ENCODE data around the gene OR51T1. TPM values are rescaled to one million over a fixed set of nuclear protein-coding genes. Genes with fewer than 3 reads are reported as not detected.
"Not testable (repeated sequence)": the region's sequence is repeated elsewhere in the genome, so short reads cannot be mapped to it uniquely, and the experiment has no call there.

Gene OR51T1
- polyA plus RNA-seq: not detected

DNA sequence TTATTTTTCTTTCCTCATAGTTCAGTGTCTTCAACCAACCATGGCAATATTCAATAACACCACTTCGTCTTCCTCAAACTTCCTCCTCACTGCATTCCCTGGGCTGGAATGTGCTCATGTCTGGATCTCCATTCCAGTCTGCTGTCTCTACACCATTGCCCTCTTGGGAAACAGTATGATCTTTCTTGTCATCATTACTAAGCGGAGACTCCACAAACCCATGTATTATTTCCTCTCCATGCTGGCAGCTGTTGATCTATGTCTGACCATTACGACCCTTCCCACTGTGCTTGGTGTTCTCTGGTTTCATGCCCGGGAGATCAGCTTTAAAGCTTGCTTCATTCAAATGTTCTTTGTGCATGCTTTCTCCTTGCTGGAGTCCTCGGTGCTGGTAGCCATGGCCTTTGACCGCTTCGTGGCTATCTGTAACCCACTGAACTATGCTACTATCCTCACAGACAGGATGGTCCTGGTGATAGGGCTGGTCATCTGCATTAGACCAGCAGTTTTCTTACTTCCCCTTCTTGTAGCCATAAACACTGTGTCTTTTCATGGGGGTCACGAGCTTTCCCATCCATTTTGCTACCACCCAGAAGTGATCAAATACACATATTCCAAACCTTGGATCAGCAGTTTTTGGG lies at the start of gene OR51T1:
Gene OR51T1, plus strand, starts transcription at position 41 of the 641 bp plus-strand sequence. Its CDS starts 0 bp downstream, at position 41.
- Histone ChIP-seq H3K36me3 (ENCODE audit: control insufficient read depth in 2 of 2, insufficient read depth in 2 of 2, low read length in 1 of 2) (no peaks in the 10 kb centered on the region), H3K9me3 (ENCODE audit: control insufficient read depth in 2 of 2, insufficient read depth in 1 of 2, low read depth in 1 of 2, low read length in 1 of 2) (no peaks in the 10 kb centered on the region), H3K4me3 (ENCODE audit: low read depth in 1 of 2, low read length in 2 of 2) (no peak within 1 kb of the TSS), H3K27ac (ENCODE audit: low read depth in 2 of 2, low read length in 1 of 2) (no peak within 1 kb of the TSS), H3K4me1 (ENCODE audit: control insufficient read depth in 2 of 2, insufficient read depth in 2 of 2, low read length in 1 of 2) (no peaks in the 10 kb centered on the region), H3K27me3 (ENCODE audit: control insufficient read depth in 1 of 2, insufficient read depth in 2 of 2, low read length in 2 of 2) (no peaks in the 10 kb centered on the region)
- 75 to 78% methylated on average over 8 of the region's 8 CpGs for WGBS, 2 donors

DNA sequence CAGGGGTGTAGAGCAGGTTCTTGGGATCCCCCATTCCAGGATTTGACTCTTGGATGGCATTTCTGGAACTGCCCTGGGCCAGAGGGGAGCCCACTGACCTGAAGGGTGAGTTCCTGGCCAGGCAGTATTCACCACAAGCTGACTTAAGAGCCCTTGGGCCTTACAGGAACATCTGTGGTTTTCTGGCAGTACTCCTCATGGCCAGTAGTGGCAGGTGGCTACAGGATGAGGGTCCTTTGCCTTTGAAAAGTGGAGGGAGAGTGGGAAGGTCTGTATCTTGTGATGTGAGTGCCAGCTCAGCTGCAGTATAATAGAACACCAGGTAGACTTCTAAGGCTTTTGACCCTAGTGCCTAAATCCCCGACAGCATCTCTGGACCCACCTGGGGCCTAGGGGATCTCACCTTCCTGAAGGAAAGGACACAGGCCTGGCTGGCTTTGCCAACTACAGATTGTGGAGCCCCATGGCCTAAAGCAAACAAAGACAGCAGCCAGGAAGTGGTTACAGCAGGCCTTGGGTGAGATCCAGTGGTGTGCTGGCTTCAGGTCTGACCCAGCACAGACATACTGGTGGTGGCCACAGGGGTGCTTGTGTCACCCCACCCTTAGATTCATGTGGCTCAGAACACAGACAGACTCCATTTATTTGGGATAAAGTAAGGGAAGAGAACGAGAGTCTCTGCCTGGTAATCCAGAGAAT lies 41.7 kb upstream of the OR51T1 start:
- no peak overlapping the region for H3K27ac ChIP-seq (ENCODE audit: low read depth in 2 of 2, low read length in 1 of 2)
- no peaks in the 10 kb centered on the region for H3K27me3 ChIP-seq (ENCODE audit: control insufficient read depth in 1 of 2, insufficient read depth in 2 of 2, low read length in 2 of 2)
- H3K4me3 ChIP-seq (ENCODE audit: low read depth in 1 of 2, low read length in 2 of 2): no peak overlapping the region
- H3K36me3 ChIP-seq (ENCODE audit: control insufficient read depth in 2 of 2, insufficient read depth in 2 of 2, low read length in 1 of 2): no peaks in the 10 kb centered on the region
- WGBS, 2 donors: 83 to 92% methylated on average over 2 of the region's 2 CpGs
- H3K9me3 ChIP-seq (ENCODE audit: control insufficient read depth in 2 of 2, insufficient read depth in 1 of 2, low read depth in 1 of 2, low read length in 1 of 2): no peaks in the 10 kb centered on the region
- no peaks in the 10 kb centered on the region for H3K4me1 ChIP-seq (ENCODE audit: control insufficient read depth in 2 of 2, insufficient read depth in 2 of 2, low read length in 1 of 2)

DNA sequence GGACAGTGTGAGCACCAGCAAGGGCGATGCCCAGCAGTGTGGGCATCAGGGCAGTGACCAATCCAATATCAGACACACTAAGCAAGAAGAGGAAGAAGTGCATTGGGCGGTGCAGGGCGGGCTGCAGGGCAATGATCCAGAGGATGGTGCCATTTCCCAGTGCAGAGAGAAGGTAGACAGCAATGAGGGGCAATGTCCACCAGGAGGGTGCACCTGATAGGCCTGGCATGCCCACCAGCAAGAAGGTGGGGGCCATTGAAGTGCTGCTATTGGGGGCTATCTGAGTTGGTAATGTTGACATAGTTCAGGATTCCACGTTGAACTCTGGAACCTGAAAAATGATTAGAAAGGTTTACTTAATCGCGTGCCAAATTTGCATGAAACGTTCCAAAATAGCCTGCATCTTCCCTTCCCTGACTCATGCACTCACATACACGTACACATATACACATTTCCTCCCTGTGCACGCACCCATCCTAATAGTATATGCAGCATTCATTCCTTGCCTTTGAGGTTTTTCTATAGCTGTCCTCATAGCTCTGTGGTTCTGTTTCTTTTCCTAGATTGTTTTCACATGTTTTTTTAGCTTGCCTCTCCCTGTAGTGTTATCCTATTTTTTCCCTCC lies 32.7 kb upstream of the OR51T1 start, which contains the start of gene OR51S1:
Gene OR51S1, minus strand, starts transcription at position 301 of the 625 bp plus-strand sequence. Its CDS starts 0 bp downstream, at position 301.
- H3K27me3 ChIP-seq (ENCODE audit: control insufficient read depth in 1 of 2, insufficient read depth in 2 of 2, low read length in 2 of 2): no peaks in the 10 kb centered on the region
- H3K4me3 ChIP-seq (ENCODE audit: low read depth in 1 of 2, low read length in 2 of 2): no peak within 1 kb of the TSS
- no peak within 1 kb of the TSS for H3K27ac ChIP-seq (ENCODE audit: low read depth in 2 of 2, low read length in 1 of 2)
- H3K36me3 ChIP-seq (ENCODE audit: control insufficient read depth in 2 of 2, insufficient read depth in 2 of 2, low read length in 1 of 2): no peaks in the 10 kb centered on the region
- H3K9me3 ChIP-seq (ENCODE audit: control insufficient read depth in 2 of 2, insufficient read depth in 1 of 2, low read depth in 1 of 2, low read length in 1 of 2): no peaks in the 10 kb centered on the region
- H3K4me1 ChIP-seq (ENCODE audit: control insufficient read depth in 2 of 2, insufficient read depth in 2 of 2, low read length in 1 of 2): no peaks in the 10 kb centered on the region
- WGBS, 2 donors: 68 to 75% methylated on average over 9 of the region's 9 CpGs

DNA sequence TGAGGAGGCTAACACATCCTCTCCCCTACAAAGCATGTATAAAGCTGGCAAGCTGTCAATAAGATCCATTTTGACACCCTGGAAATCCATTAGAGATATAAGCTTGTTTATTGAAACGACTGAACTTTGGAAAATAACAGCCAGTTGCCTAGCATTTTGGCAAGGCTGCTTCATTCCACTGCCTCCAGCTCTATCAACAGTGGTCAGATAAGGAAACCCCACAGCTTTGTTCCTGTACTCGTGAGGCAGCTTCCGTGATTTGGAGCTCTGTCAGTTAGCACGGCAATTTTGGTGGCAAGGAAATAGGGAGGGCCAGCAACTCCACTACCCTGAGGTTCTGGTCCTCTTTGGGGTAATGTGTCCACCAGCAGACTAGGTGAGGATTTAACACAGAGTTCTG lies 30.7 kb upstream of the OR51T1 start:
- 11% methylated on average over 4 of the region's 4 CpGs for WGBS, 2 donors
- H3K4me3 ChIP-seq (ENCODE audit: low read depth in 1 of 2, low read length in 2 of 2): no peak overlapping the region
- no peaks in the 10 kb centered on the region for H3K9me3 ChIP-seq (ENCODE audit: control insufficient read depth in 2 of 2, insufficient read depth in 1 of 2, low read depth in 1 of 2, low read length in 1 of 2)
- no peak overlapping the region for H3K27ac ChIP-seq (ENCODE audit: low read depth in 2 of 2, low read length in 1 of 2)
- no peaks in the 10 kb centered on the region for H3K36me3 ChIP-seq (ENCODE audit: control insufficient read depth in 2 of 2, insufficient read depth in 2 of 2, low read length in 1 of 2)
- H3K27me3 ChIP-seq (ENCODE audit: control insufficient read depth in 1 of 2, insufficient read depth in 2 of 2, low read length in 2 of 2): no peaks in the 10 kb centered on the region
- no peaks in the 10 kb centered on the region for H3K4me1 ChIP-seq (ENCODE audit: control insufficient read depth in 2 of 2, insufficient read depth in 2 of 2, low read length in 1 of 2)

GRCh38 chr11:4854286-4854685 lies 27.4 kb upstream of the OR51T1 start:
- not testable (repeated sequence) for H3K27ac ChIP-seq (ENCODE audit: low read depth in 2 of 2, low read length in 1 of 2); H3K4me3 ChIP-seq (ENCODE audit: low read depth in 1 of 2, low read length in 2 of 2); H3K9me3 ChIP-seq (ENCODE audit: control insufficient read depth in 2 of 2, insufficient read depth in 1 of 2, low read depth in 1 of 2, low read length in 1 of 2); H3K36me3 ChIP-seq (ENCODE audit: control insufficient read depth in 2 of 2, insufficient read depth in 2 of 2, low read length in 1 of 2); H3K27me3 ChIP-seq (ENCODE audit: control insufficient read depth in 1 of 2, insufficient read depth in 2 of 2, low read length in 2 of 2); H3K4me1 ChIP-seq (ENCODE audit: control insufficient read depth in 2 of 2, insufficient read depth in 2 of 2, low read length in 1 of 2)
- 81 to 88% methylated on average over 7 of the region's 7 CpGs for WGBS, 2 donors

GRCh38 chr11:4862447-4863236 lies 19.1 kb upstream of the OR51T1 start:
- no peaks in the 10 kb centered on the region for H3K36me3 ChIP-seq (ENCODE audit: control insufficient read depth in 2 of 2, insufficient read depth in 2 of 2, low read length in 1 of 2)
- no peaks in the 10 kb centered on the region for H3K4me1 ChIP-seq (ENCODE audit: control insufficient read depth in 2 of 2, insufficient read depth in 2 of 2, low read length in 1 of 2)
- H3K4me3 ChIP-seq (ENCODE audit: low read depth in 1 of 2, low read length in 2 of 2): no peak overlapping the region
- no peaks in the 10 kb centered on the region for H3K27me3 ChIP-seq (ENCODE audit: control insufficient read depth in 1 of 2, insufficient read depth in 2 of 2, low read length in 2 of 2)
- H3K9me3 ChIP-seq (ENCODE audit: control insufficient read depth in 2 of 2, insufficient read depth in 1 of 2, low read depth in 1 of 2, low read length in 1 of 2): no peaks in the 10 kb centered on the region
- H3K27ac ChIP-seq (ENCODE audit: low read depth in 2 of 2, low read length in 1 of 2): no peak overlapping the region

- 74 to 80% methylated on average over 4 of the region's 4 CpGs for WGBS, 2 donors
Measured at GRCh38 chr11:4863876-4864275, 17.8 kb upstream of the OR51T1 start.

DNA sequence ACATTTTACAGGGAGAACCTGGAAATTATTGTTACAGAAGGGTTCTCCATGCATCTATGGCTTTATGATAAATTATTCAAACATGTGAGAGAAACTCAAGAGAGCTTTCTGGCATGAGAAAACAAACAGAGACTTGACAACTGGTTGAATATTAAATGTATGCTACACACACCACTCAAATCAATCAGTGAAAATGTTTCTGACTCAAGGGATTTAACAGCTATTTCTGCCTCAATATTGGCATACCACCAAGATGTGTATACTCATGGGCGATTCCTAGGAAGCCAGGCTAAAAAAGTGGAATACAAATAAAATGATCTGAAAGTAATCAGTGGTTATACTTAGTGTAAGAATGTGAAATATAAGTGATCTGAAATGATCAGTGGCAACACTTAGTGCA lies 15.8 kb upstream of the OR51T1 start:
- no peak overlapping the region for H3K27ac ChIP-seq (ENCODE audit: low read depth in 2 of 2, low read length in 1 of 2)
- H3K4me3 ChIP-seq (ENCODE audit: low read depth in 1 of 2, low read length in 2 of 2): no peak overlapping the region
- no peaks in the 10 kb centered on the region for H3K9me3 ChIP-seq (ENCODE audit: control insufficient read depth in 2 of 2, insufficient read depth in 1 of 2, low read depth in 1 of 2, low read length in 1 of 2)
- H3K36me3 ChIP-seq (ENCODE audit: control insufficient read depth in 2 of 2, insufficient read depth in 2 of 2, low read length in 1 of 2): no peaks in the 10 kb centered on the region
- H3K27me3 ChIP-seq (ENCODE audit: control insufficient read depth in 1 of 2, insufficient read depth in 2 of 2, low read length in 2 of 2): no peaks in the 10 kb centered on the region
- WGBS, 2 donors: 22 to 23% methylated on average over 1 of the region's 1 CpG
- H3K4me1 ChIP-seq (ENCODE audit: control insufficient read depth in 2 of 2, insufficient read depth in 2 of 2, low read length in 1 of 2): no peaks in the 10 kb centered on the region

More at GRCh38 chr11:4863876-4864275, 17.8 kb upstream of the OR51T1 start:
- no peaks in the 10 kb centered on the region for H3K27me3 ChIP-seq (ENCODE audit: control insufficient read depth in 1 of 2, insufficient read depth in 2 of 2, low read length in 2 of 2)
- no peak overlapping the region for H3K4me3 ChIP-seq (ENCODE audit: low read depth in 1 of 2, low read length in 2 of 2)
- no peaks in the 10 kb centered on the region for H3K4me1 ChIP-seq (ENCODE audit: control insufficient read depth in 2 of 2, insufficient read depth in 2 of 2, low read length in 1 of 2)
- no peaks in the 10 kb centered on the region for H3K36me3 ChIP-seq (ENCODE audit: control insufficient read depth in 2 of 2, insufficient read depth in 2 of 2, low read length in 1 of 2)
- no peak overlapping the region for H3K27ac ChIP-seq (ENCODE audit: low read depth in 2 of 2, low read length in 1 of 2)
- H3K9me3 ChIP-seq (ENCODE audit: control insufficient read depth in 2 of 2, insufficient read depth in 1 of 2, low read depth in 1 of 2, low read length in 1 of 2): no peaks in the 10 kb centered on the region

DNA sequence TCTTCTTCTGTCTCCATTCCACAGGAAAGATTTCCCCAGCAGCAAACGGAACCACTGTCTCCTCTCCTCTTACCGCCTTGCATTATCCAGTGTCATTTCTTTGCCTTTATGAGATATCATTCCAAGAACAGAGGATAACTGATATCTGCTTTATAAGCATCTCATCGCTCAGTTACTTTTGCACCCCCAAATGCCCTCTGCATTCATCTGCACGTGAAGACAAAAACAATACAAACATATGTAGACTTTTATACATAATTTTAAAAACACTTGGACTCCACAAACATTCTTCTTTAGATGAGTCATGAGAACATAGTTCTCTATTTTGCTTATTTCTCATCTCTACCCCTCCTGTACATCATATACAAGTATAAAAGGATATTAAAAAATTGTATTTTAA lies 512 bp upstream of the OR51T1 start:
- Histone ChIP-seq H3K4me3 (ENCODE audit: low read depth in 1 of 2, low read length in 2 of 2) (no peak overlapping the region), H3K27ac (ENCODE audit: low read depth in 2 of 2, low read length in 1 of 2) (no peak overlapping the region), H3K4me1 (ENCODE audit: control insufficient read depth in 2 of 2, insufficient read depth in 2 of 2, low read length in 1 of 2) (no peaks in the 10 kb centered on the region), H3K36me3 (ENCODE audit: control insufficient read depth in 2 of 2, insufficient read depth in 2 of 2, low read length in 1 of 2) (no peaks in the 10 kb centered on the region), H3K9me3 (ENCODE audit: control insufficient read depth in 2 of 2, insufficient read depth in 1 of 2, low read depth in 1 of 2, low read length in 1 of 2) (no peaks in the 10 kb centered on the region), H3K27me3 (ENCODE audit: control insufficient read depth in 1 of 2, insufficient read depth in 2 of 2, low read length in 2 of 2) (no peaks in the 10 kb centered on the region)
- WGBS, 2 donors: 76 to 80% methylated on average over 4 of the region's 4 CpGs

All from esophagus (tissue), 2 donors.